GM13977 (cell line): ENCODE results near the gene PCNX4.
"Not testable (repeated sequence)": the region's sequence is repeated elsewhere in the genome, so short reads cannot be mapped to it uniquely, and the experiment has no call there.

Experiments used
- DNase-seq: peaks from one replicate; pipeline ENCODE4 v3.0.0; 2012; ENCODE audit warnings: low spot score
- CTCF ChIP-seq: IDR thresholded peaks from 2 replicates; pipeline ENCODE4 v1.5.1; 2012; ENCODE audit warnings: mild to moderate bottlenecking, control low read depth; ENCODE audit not compliant: insufficient read depth; ENCODE audit errors: extremely low read depth, missing control alignments
- in situ Hi-C: fragments of 300-500 bp; cut with MboI; formaldehyde crosslinking; loops from one replicate; pipeline ENCODE4 v1.12.0; 2022; ENCODE audit warnings: low sequenced_read_pairs, low pct_unique_long_range_greater_than_20kb, mixed read lengths, inconsistent platforms; ENCODE audit not compliant: unreplicated experiment

PCNX4 gene

GRCh38 chr14:60091550-60092525 lies at the start of gene PCNX4:
Gene PCNX4 (plus strand): TSS chr14:60091923. CDS start chr14:60107639, 15,716 bp downstream.
- TF ChIP-seq CTCF = no peak
- DNase-seq = peak; percentile 90
- in situ Hi-C loops = no loop called here

GRCh38 chr14:60047976-60048375 lies 43.7 kb upstream of the PCNX4 start:
- DNase-seq, in situ Hi-C loops: not testable (repeated sequence)

GRCh38 chr14:60051721-60052221 lies 40.0 kb upstream of the PCNX4 start:
- in situ Hi-C loops = loop anchor here (25.0 kb wide), 1 partner anchor 511 kb away; no protein-coding TSS in a partner anchor
- DNase-seq = no peak
- TF ChIP-seq CTCF = no peak

- in situ Hi-C loops = loop anchor here (25.0 kb wide), 1 partner anchor 504 kb away; no protein-coding TSS in a partner anchor
- no peak for DNase-seq
- no peak for TF ChIP-seq CTCF
Measured at GRCh38 chr14:60058087-60058486, 33.6 kb upstream of the PCNX4 start.

GRCh38 chr14:60061371-60061770 lies 30.4 kb upstream of the PCNX4 start:
- DNase-seq = no peak
- TF ChIP-seq CTCF = no peak
- in situ Hi-C loops = loop anchor here (25.0 kb wide), 1 partner anchor 501 kb away; no protein-coding TSS in a partner anchor

GRCh38 chr14:60064491-60065072 lies 27.1 kb upstream of the PCNX4 start:
- peak; percentile 39 for DNase-seq
- peak; percentile 51 for TF ChIP-seq CTCF
- in situ Hi-C loops = loop anchor here (5.0 to 25.0 kb wide), 2 partner anchors 118 to 498 kb away; no protein-coding TSS in a partner anchor
